Ishikawa (cell line): Measurements from ENCODE around the gene FCER2.

Experiments
- CEBPB ChIP-seq: IDR thresholded peaks from 2 replicates; pipeline ENCODE4 v1.6.1; 2012
- CREB1 ChIP-seq: IDR thresholded peaks from 2 replicates; pipeline ENCODE4 v1.6.1; 2012; ENCODE audit warnings: low read depth
- EGR1 ChIP-seq: IDR thresholded peaks from 2 replicates; pipeline ENCODE4 v1.6.1; 2012
- EP300 ChIP-seq: IDR thresholded peaks from 2 replicates; pipeline ENCODE4 v1.6.1; 2012; ENCODE audit warnings: borderline replicate concordance
- FOXM1 ChIP-seq: IDR thresholded peaks from 2 replicates; pipeline ENCODE4 v1.6.1; 2012; ENCODE audit warnings: low read depth, borderline replicate concordance
- NFIC ChIP-seq: IDR thresholded peaks from 2 replicates; pipeline ENCODE4 v1.6.1; 2012
- RAD21 ChIP-seq: IDR thresholded peaks from 2 replicates; pipeline ENCODE4 v1.6.1; 2012; ENCODE audit warnings: low read depth
- TAF1 ChIP-seq: IDR thresholded peaks from 2 replicates; pipeline ENCODE4 v1.6.1; 2012; ENCODE audit warnings: low read depth, mild to moderate bottlenecking
- TCF12 ChIP-seq: IDR thresholded peaks from 2 replicates; pipeline ENCODE4 v1.6.1; 2012; ENCODE audit warnings: low read depth
- TEAD4 ChIP-seq: IDR thresholded peaks from 2 replicates; pipeline ENCODE4 v1.6.1; 2012
- YY1 ChIP-seq: IDR thresholded peaks from 2 replicates; pipeline ENCODE4 v1.6.1; 2012; ENCODE audit warnings: low read depth
- ZBTB7A ChIP-seq: IDR thresholded peaks from 2 replicates; pipeline ENCODE4 v1.6.1; 2012; ENCODE audit warnings: low read depth
- TF ChIP-seq, protein P1 (sequence below): IDR thresholded peaks from 2 replicates; pipeline ENCODE4 v1.6.1; 2012
- TF ChIP-seq, protein P2 (sequence below): IDR thresholded peaks from 2 replicates; pipeline ENCODE4 v1.6.1; 2012

DNA sequence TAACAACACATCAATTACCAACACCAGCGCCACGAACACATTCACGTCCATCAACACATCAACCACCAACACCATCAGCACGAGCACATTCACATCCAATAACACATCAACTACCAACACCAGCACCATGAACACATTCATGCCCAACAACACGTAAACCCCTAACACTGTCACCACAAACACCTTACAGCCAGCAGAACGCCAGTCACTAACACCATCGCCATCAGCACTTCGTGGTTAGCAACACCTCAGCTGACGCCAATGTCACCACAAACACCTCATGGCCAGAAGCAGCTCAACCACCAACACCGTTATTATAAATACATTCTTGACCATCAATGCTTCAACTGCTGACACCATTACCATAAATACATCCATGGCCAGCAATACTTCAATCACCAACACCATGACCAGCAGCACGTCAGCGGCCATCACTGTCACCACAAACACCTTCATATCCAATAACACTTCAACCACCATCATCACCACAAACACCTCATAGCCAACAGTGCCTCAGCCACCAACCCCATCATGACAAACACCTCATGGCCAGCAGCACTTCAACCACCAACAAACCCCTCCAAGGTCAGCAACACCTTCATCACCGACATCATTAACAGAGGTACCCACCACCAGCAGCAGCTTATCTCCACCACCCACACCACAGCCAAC is 9.4 kb downstream of the FCER2 start:
- TF ChIP-seq YY1 (no peak), EGR1 (no peak), EP300 (no peak), TAF1 (no peak), CREB1 (no peak), NFIC (no peak), TCF12 (no peak), RAD21 (no peak), ZBTB7A (no peak), FOXM1 (no peak), TEAD4 (no peak), CEBPB (no peak)
- TF ChIP-seq, protein P1, sequence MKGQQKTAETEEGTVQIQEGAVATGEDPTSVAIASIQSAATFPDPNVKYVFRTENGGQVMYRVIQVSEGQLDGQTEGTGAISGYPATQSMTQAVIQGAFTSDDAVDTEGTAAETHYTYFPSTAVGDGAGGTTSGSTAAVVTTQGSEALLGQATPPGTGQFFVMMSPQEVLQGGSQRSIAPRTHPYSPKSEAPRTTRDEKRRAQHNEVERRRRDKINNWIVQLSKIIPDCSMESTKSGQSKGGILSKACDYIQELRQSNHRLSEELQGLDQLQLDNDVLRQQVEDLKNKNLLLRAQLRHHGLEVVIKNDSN, result no peak
- TF ChIP-seq, protein P2, sequence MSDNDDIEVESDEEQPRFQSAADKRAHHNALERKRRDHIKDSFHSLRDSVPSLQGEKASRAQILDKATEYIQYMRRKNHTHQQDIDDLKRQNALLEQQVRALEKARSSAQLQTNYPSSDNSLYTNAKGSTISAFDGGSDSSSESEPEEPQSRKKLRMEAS, result no peak
